K562 (cell line): ENCODE results near the gene HMGA1. TPM values are rescaled to one million over a fixed set of nuclear protein-coding genes. Genes with fewer than 3 reads are reported as not detected.

ENCODE experiments used
- ADNP ChIP-seq: fragments of 200-800 bp; sonication (Bioruptor generic); IDR thresholded peaks from 2 replicates; pipeline ENCODE4 v1.6.1; 2016; ENCODE audit warnings: missing genetic modification characterization, missing compliant biosample characterization
- EP300 ChIP-seq: IDR thresholded peaks from 2 replicates; pipeline ENCODE4 v1.6.1; 2012; ENCODE audit warnings: low read length, improper control_type of control experiment
- ETV1 ChIP-seq: fragments of 450-650 bp; conservative IDR thresholded peaks from 2 replicates; pipeline ENCODE4 v1.6.1; 2016; ENCODE audit warnings: missing genetic modification characterization, control low read depth, low read depth, missing compliant biosample characterization
- RAD21 ChIP-seq, 2 experiments: fragments of 250-450 bp in 1 of 2; fragments of 450-650 bp in 1 of 2; sonication (Bioruptor Pico) in 1 of 2; formaldehyde crosslinking in 1 of 2; IDR thresholded peaks in 1 of 2; conservative IDR thresholded peaks in 1 of 2; 2 replicates each; pipeline versions ENCODE4 v1.4.0 to v1.8.0; 2020 to 2022; ENCODE audit warnings: mild to moderate bottlenecking in 2 of 2, moderate library complexity in 1 of 2
- SIN3B ChIP-seq: fragments of 450-650 bp; IDR thresholded peaks from 2 replicates; pipeline ENCODE4 v1.6.1; 2017; ENCODE audit warnings: low read depth, mild to moderate bottlenecking, moderate library complexity
- polyA plus RNA-seq, 8 experiments: library from polyadenylated mRNA; depleted of rRNA in 4 of 8; stranded (reverse) in 5 of 8; unstranded in 3 of 8; fragments of >200 nt; fragmentation: Nextera tagmentation in 2 of 8; fragmentation: Illumina TruSeq in 1 of 8; extraction: Ambion mirVana in 2 of 8; extraction: Trizol in 1 of 8; gene quantifications; 2 replicates each; pipeline versions ENCODE4 v1.2.1 to v1.2.3, GENCODE V29; 2011 to 2014; ENCODE audit warnings: inconsistent platforms in 1 of 8, missing spikeins in 1 of 8
- total RNA-seq, 7 experiments: library from RNA; depleted of rRNA in 6 of 7; stranded (reverse); fragments of >200 nt in 6 of 7; fragmentation: Illumina TruSeq in 2 of 7; extraction: Trizol in 2 of 7; gene quantifications; 2 replicates each; pipeline versions ENCODE4 v1.2.1 to v1.2.3, GENCODE V29; 2011 to 2021; ENCODE audit warnings: low replicate concordance in 1 of 7
- TF ChIP-seq, protein P1 (sequence below): fragments of 450-650 bp; formaldehyde crosslinking; conservative IDR thresholded peaks from 2 replicates; pipeline ENCODE4 v1.4.0; 2022; ENCODE audit warnings: mild to moderate bottlenecking, missing genetic modification characterization
- TF ChIP-seq, protein P2 (sequence below), 2 experiments: fragments of 450-650 bp; formaldehyde crosslinking in 1 of 2; IDR thresholded peaks; 2 replicates each; pipeline versions ENCODE4 v1.4.0 to v1.6.1; 2014 to 2020; ENCODE audit warnings: mild to moderate bottlenecking in 2 of 2, borderline replicate concordance in 1 of 2, low read depth in 1 of 2
- TF ChIP-seq, protein P3 (sequence below), 2 experiments: fragments of 450-650 bp; IDR thresholded peaks; 2 replicates each; pipeline ENCODE4 v1.6.1; 2018; ENCODE audit warnings: mild to moderate bottlenecking in 2 of 2, low read depth in 1 of 2; ENCODE audit not compliant: partially characterized antibody in 2 of 2

Gene HMGA1
- total and polyA plus RNA-seq, 9 of the 15 experiments (the other 6 are each of a cell fraction or from before 2014, with no cell fraction given): 27.8 to 1,947 (median 594) TPM

DNA sequence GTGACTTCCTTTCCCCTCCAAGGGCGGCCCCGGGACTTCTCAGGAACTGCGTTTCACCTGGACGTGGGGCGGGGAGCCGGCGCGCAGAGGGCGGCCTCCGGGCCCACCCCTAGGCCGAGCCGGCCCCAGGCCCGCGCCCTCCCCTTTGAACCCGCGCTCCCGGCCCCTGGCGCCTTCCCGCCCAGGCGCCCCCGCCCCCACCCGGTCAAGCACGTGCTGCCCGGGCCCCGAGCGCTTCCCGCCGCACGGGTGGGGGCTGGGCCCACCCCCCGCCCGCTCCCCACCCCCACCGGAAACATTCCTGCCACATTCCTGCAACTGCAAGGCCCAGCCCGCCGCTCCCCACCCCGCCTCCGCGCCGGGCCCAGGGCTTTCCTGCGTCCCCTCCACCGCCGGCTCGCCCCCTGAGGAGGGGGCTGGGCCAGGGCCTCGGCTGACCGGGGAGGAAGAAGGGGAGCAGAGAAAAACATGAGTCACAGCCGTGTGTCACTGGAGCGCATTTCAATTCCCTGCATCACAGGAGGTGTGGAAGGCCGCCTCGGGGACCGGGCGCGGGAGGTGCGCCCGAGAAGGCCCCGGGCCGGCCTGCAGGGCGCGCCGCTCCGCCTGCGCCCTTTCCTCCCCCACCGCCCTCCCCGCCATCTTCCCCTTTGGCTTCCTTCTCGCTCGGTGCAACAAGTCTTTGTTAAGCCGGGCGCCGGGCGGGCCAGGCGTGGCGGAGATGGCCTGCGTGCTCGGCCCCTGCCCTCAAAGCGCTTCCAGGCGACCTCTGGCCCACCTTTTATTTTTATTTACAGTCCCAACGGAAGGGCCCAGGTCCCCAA lies 1.2 kb upstream of the HMGA1 start (continued):
- TF ChIP-seq, protein P1, sequence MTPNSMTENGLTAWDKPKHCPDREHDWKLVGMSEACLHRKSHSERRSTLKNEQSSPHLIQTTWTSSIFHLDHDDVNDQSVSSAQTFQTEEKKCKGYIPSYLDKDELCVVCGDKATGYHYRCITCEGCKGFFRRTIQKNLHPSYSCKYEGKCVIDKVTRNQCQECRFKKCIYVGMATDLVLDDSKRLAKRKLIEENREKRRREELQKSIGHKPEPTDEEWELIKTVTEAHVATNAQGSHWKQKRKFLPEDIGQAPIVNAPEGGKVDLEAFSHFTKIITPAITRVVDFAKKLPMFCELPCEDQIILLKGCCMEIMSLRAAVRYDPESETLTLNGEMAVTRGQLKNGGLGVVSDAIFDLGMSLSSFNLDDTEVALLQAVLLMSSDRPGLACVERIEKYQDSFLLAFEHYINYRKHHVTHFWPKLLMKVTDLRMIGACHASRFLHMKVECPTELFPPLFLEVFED (CRISPR knock-in tag): 0 out of 2 replicates have a peak, but pooled peaks have one; percentile 1
- TF ChIP-seq, protein P2, sequence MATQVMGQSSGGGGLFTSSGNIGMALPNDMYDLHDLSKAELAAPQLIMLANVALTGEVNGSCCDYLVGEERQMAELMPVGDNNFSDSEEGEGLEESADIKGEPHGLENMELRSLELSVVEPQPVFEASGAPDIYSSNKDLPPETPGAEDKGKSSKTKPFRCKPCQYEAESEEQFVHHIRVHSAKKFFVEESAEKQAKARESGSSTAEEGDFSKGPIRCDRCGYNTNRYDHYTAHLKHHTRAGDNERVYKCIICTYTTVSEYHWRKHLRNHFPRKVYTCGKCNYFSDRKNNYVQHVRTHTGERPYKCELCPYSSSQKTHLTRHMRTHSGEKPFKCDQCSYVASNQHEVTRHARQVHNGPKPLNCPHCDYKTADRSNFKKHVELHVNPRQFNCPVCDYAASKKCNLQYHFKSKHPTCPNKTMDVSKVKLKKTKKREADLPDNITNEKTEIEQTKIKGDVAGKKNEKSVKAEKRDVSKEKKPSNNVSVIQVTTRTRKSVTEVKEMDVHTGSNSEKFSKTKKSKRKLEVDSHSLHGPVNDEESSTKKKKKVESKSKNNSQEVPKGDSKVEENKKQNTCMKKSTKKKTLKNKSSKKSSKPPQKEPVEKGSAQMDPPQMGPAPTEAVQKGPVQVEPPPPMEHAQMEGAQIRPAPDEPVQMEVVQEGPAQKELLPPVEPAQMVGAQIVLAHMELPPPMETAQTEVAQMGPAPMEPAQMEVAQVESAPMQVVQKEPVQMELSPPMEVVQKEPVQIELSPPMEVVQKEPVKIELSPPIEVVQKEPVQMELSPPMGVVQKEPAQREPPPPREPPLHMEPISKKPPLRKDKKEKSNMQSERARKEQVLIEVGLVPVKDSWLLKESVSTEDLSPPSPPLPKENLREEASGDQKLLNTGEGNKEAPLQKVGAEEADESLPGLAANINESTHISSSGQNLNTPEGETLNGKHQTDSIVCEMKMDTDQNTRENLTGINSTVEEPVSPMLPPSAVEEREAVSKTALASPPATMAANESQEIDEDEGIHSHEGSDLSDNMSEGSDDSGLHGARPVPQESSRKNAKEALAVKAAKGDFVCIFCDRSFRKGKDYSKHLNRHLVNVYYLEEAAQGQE (IDR thresholded peaks at IDR 0.05; ENCODE audit: borderline replicate concordance): 0 out of 2 replicates have a peak, but pooled peaks have one; percentile 13
- TF ChIP-seq, protein P2 (CRISPR knock-in tag; IDR thresholded peaks at IDR 0.05; ENCODE audit: low read depth): no peak
- TF ChIP-seq RAD21 (CRISPR knock-in tag; conservative IDR thresholded peaks at IDR 0.05 in 1 of 2, IDR thresholded peaks at IDR 0.05 in 1 of 2): peak in 1 of 2 experiments; percentile 16; a peak in 1 of 4 replicates
- peak; percentile 39 for TF ChIP-seq EP300
- TF ChIP-seq SIN3B: no peak
- TF ChIP-seq, protein P3, sequence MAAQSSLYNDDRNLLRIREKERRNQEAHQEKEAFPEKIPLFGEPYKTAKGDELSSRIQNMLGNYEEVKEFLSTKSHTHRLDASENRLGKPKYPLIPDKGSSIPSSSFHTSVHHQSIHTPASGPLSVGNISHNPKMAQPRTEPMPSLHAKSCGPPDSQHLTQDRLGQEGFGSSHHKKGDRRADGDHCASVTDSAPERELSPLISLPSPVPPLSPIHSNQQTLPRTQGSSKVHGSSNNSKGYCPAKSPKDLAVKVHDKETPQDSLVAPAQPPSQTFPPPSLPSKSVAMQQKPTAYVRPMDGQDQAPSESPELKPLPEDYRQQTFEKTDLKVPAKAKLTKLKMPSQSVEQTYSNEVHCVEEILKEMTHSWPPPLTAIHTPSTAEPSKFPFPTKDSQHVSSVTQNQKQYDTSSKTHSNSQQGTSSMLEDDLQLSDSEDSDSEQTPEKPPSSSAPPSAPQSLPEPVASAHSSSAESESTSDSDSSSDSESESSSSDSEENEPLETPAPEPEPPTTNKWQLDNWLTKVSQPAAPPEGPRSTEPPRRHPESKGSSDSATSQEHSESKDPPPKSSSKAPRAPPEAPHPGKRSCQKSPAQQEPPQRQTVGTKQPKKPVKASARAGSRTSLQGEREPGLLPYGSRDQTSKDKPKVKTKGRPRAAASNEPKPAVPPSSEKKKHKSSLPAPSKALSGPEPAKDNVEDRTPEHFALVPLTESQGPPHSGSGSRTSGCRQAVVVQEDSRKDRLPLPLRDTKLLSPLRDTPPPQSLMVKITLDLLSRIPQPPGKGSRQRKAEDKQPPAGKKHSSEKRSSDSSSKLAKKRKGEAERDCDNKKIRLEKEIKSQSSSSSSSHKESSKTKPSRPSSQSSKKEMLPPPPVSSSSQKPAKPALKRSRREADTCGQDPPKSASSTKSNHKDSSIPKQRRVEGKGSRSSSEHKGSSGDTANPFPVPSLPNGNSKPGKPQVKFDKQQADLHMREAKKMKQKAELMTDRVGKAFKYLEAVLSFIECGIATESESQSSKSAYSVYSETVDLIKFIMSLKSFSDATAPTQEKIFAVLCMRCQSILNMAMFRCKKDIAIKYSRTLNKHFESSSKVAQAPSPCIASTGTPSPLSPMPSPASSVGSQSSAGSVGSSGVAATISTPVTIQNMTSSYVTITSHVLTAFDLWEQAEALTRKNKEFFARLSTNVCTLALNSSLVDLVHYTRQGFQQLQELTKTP (IDR thresholded peaks at IDR 0.05; ENCODE audit: low read depth in 1 of 2, partially characterized antibody in 2 of 2): no peak
- TF ChIP-seq ETV1 (tag): peak; percentile 67
- TF ChIP-seq ADNP (tag): no peak
